Middle frontal gyrus (tissue), 1 donor: ENCODE results near the gene AGAP1.
"Not testable (repeated sequence)": the region's sequence is repeated elsewhere in the genome, so short reads cannot be mapped to it uniquely, and the experiment has no call there.

Experiments
- DNase-seq: peaks from one replicate; pipeline ENCODE4 v3.0.0-alpha.2; 2015; ENCODE audit warnings: low spot score; ENCODE audit errors: extremely low spot score

Gene AGAP1

GRCh38 chr2:235587202-235587601 is 93.4 kb downstream of the AGAP1 start:
- no peak for DNase-seq

DNA sequence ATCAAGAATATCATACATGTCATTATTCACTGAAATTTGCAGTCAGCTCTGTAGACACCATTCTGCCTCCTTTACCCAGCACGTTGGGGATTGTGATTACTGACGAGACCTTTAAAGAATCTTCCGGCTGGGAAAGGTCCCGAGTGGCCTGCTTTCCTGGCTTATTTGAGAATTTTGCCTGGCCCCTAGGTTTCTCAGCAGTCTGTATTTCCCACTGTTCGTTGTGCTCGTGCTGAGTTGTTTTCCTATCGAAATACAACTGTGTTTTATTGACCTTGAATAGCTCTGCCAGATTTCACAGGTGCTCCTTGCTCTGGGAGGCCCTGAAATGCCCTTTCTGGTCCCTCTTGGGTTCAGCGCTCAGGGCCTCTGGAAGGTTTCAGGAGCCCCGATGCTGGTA is 94.9 kb downstream of the AGAP1 start:
- DNase-seq: no peak

- DNase-seq: no peak
Measured at GRCh38 chr2:235591231-235591730, 97.4 kb downstream of the AGAP1 start.

DNA sequence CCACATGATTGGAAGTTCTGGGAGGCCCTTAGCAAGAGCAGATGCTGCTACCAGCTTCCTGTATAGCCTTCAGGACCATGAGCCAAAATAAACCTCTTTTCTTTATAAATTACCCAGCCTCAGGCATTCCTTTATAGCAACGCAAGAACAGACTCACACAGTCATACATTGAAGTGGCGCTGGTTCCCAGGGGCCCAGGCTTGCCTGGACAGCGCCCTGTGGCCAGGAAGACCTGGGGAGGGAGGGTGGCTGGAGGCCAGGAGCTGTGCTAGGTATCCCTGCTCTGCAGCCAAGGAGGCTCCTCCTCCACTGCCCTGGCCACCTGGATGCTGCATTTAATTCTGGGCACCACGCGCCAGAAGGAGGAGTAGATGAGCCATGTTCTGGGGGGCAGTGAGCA is 98.1 kb downstream of the AGAP1 start:
- no peak for DNase-seq

DNA sequence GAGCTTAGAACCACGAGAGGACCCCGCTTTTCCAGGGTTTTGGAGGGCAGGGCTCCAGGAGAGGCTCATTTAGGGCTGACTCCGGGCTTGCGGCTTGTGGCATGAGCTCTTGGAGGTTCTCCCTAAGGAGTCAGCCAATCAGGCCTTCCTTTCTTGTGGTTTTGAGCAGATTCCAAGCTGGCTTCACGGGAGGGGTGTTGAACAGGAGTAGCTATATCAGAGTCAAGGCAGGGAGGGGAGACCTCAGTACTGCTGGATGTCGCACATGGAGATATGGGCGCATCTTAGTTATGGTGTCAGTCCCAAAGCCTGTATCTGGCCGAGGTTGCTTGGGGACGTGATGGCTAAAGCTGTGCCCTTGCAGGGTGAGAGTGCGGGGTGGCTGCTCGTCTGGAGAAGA is 98.6 kb downstream of the AGAP1 start:
- DNase-seq: no peak

GRCh38 chr2:235592836-235593235 is 99.0 kb downstream of the AGAP1 start:
- DNase-seq: no peak

GRCh38 chr2:235594041-235594440 is 100.2 kb downstream of the AGAP1 start:
- peak; percentile 57 for DNase-seq

- DNase-seq: no peak
Measured at GRCh38 chr2:235594964-235595363, 101.1 kb downstream of the AGAP1 start.

DNA sequence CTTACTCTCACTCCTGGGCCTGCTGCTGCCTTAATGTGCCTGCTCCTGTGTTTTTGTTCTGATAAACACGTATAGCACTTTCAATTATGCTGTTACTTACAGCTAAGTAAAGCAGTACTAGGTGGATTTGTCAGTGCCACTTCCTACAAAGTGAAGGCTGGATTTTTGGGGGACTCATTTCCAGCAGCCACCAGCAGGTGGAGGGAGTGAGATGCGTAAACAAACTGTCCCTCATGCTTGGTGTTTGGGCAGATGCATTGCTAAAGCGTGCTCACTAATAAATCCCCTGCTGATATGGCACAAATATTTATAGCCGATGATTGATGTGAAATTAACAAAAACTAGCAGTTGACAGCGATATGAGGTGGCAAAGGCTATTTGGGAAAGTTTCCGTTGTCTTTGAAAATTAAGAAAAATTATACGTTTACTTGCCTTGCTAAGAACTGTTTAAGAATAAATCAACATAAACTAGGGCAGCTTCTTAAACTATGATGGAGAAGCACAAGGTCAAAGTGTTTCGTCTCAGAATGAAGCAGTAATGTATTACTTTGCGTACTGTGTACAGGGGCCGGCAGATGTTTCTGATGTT is 101.7 kb downstream of the AGAP1 start:
- peak; percentile 40 for DNase-seq

GRCh38 chr2:235596272-235596671 is 102.4 kb downstream of the AGAP1 start:
- DNase-seq: no peak

GRCh38 chr2:235597081-235597615 is 103.3 kb downstream of the AGAP1 start:
- no peak for DNase-seq

DNA sequence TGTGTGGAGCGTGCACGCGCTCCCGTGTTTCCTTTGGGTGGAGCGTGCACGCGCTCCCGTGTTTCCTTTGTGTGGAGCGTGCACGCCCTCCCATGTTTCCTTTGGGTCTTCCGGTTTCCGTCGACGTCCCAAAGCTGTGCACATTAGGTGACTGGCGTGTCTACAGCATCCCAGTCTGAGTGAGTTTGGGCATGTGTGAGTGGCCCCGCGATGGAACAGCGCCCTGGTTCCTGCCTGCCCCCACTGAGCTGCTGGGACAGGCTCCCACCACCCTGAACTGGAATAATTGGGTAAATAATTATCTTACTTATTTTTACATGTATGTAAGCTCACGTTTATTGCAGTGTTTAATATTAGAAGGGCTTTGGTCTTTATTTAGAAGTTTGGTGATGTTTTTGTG is 104.2 kb downstream of the AGAP1 start:
- no peak for DNase-seq

GRCh38 chr2:235598532-235599531 is 105.0 kb downstream of the AGAP1 start:
- no peak for DNase-seq

- DNase-seq: no peak
Measured at GRCh38 chr2:235599596-235600338, 105.9 kb downstream of the AGAP1 start.

DNA sequence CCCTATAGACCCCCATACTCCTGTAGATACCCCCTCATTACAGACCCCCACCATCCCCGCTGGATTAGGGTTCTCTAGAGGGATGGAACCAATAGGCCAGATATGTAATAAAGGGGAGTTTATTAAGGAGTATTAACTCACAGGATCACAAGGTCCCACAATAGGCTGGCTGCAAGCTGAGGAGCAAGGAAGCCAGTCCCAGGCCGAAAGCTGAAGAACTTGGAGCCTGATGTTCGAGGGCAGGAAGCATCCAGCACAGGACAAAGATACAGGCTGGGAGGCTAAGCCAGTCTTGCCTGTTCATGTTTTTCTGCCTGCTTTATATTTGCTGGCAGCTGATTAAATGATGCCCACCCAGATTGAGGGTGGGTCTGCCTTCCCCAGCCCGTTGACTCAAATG is 106.6 kb downstream of the AGAP1 start:
- no peak for DNase-seq

DNA sequence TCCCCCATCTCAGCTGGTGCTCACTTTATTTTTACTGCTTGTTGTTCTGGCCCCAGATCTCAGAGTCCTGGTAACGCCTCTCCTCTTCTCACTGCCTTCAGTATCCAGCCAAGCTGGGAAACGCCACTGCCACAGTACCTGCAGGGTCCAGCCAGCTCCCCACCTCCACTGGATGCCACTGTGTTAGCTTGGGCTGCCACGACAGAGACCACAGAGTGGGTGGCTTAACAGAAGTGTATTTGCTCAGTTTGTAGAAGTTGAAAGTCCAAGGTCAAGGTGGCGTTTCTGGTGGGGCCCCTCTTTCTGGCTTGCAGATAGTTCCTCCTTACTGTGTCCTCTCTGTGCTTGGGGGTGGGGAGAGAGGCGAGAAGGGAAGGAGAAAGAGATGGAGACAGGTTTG is 107.1 kb downstream of the AGAP1 start:
- DNase-seq: no peak

DNA sequence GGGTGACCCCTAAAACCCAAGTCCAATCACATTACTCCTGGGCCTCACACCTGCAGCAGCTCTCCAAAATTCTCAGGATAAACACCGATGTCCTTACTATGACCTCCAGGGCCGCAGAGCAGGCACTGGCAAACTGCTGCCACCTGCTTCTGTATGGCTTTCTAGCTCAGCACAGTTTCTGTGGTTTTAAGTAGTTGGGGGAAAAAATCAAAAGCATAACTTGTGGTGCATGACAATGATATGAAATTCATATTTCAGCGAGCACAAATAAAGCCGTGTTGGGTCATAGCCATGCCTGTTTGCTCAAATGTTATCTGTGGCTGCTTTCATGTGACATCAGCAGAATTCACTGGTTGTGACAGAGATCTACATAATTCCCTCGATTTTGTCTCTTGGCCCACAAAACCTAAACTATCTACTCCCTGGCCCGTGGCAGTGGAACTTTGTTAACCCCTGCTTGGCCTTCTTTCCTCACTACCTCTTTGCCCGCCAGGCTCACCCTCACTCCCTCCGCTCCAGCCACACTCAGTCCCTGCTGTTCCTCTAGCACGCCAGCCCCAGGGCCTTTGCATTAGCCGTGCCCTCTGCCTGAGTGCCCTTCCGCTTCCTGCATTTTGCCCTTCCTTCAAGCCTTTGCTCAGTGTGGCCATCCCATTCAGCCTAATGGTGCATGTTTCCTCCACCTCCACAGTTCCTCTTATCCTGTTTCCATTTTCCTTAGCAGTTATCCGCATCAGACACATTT is 108.3 kb downstream of the AGAP1 start:
- DNase-seq: no peak

DNA sequence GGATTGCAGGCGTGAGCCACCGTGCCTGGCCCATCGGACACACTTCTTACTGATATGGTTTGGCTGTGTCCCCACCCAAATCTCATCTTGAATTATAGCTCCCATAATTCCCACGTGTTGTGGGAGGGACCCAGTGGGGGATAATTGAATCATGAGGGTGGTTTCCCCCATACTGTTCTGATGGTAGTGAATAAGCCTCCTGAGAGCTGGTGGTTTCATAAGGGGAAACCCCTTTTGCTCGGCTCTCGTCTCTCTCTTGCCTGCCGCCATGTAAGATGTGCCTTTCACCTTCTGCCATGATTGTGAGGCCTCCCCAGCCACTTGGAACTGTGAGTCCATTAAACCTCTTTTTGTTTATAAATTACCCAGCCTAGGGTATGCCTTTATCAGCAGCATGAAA is 109.1 kb downstream of the AGAP1 start:
- not testable (repeated sequence) for DNase-seq

- DNase-seq: no peak
Measured at GRCh38 chr2:235603659-235604058, 109.8 kb downstream of the AGAP1 start.

GRCh38 chr2:235605312-235606003 is 111.6 kb downstream of the AGAP1 start:
- DNase-seq: peak; percentile 82
